Endothelial cell of umbilical vein (primary cell): ENCODE results near the gene GNB1L. TPM values are rescaled to one million over a fixed set of nuclear protein-coding genes. Genes with fewer than 3 reads are reported as not detected.

Experiments
- BruUV-seq: library from RNA; stranded (reverse); fragments of 400-500 nt; replicated peaks from 2 replicates; lab custom pipeline; 2021; lab: Mats Ljungman, UMichigan
- CTCF ChIA-PET: fragments of 300-600, 350-600 bp; sonication (Branson Sonifier 250); formaldehyde crosslinking; loops from one replicate; lab custom pipeline; 2021; ENCODE audit warnings: antibody characterized with exemption, inconsistent platforms; lab: Charles Lee
- POLR2A ChIA-PET: fragments of 300-600, 350-600 bp; sonication (Branson Sonifier 250); formaldehyde crosslinking; loops from one replicate; lab custom pipeline; 2021; ENCODE audit warnings: antibody characterized with exemption, inconsistent platforms; lab: Charles Lee
- DNase-seq: peaks from one replicate; pipeline ENCODE4 v3.0.0-alpha.2; 2011; ENCODE audit warnings: low read depth, low spot score
- FAIRE-seq: peaks from 2 replicates; lab custom pipeline; 2011; peaks lifted over from hg19 to GRCh38; lab: Jason Lieb, UNC
- H2AFZ ChIP-seq: 2 replicates; pipeline ENCODE4 v1.6.0; 2012; ENCODE audit warnings: low read depth, low read length, control low read depth, inconsistent platforms
- H3K27ac ChIP-seq: 2 replicates; pipeline ENCODE4 v1.5.1; 2011; ENCODE audit warnings: low read depth, mild to moderate bottlenecking, control low read depth, low read length, moderate library complexity; ENCODE audit not compliant: insufficient read depth
- H3K27me3 ChIP-seq, 2 experiments: 2 replicates each; pipeline versions ENCODE4 v1.6.0 to v1.6.1; 2011; ENCODE audit warnings: low read length in 2 of 2, mixed read lengths in 1 of 2; ENCODE audit not compliant: control insufficient read depth in 2 of 2, insufficient read depth in 2 of 2
- H3K36me3 ChIP-seq, 2 experiments: 2 replicates in 1 of 2; 3 replicates in 1 of 2; pipeline ENCODE4 v1.5.1; 2011; ENCODE audit warnings: low read length in 2 of 2, mild to moderate bottlenecking in 1 of 2, moderate library complexity in 1 of 2; ENCODE audit not compliant: control insufficient read depth in 2 of 2, insufficient read depth in 2 of 2; ENCODE audit errors: extremely low read depth in 1 of 2
- H3K4me1 ChIP-seq: 3 replicates; pipeline ENCODE4 v1.5.1; 2011; ENCODE audit warnings: mild to moderate bottlenecking, low read length; ENCODE audit not compliant: control insufficient read depth, insufficient read depth; ENCODE audit errors: extremely low read depth
- H3K4me2 ChIP-seq: 2 replicates; pipeline ENCODE4 v1.6.1; 2011; ENCODE audit warnings: low read length, control low read depth, mixed read lengths; ENCODE audit not compliant: insufficient read depth
- H3K4me3 ChIP-seq, 3 experiments: fragments of 200-600 bp in 1 of 3; sonication (generic), shearing (Covaris generic) in 1 of 3; replicated peaks in 1 of 3; 2 replicates each; pipeline ENCODE4 v1.5.1; 2011 to 2016; ENCODE audit warnings: control low read depth in 3 of 3, low read length in 3 of 3, mild to moderate bottlenecking in 2 of 3, inconsistent platforms in 1 of 3, low read depth in 1 of 3, moderate library complexity in 1 of 3; ENCODE audit not compliant: insufficient read depth in 1 of 3
- H3K79me2 ChIP-seq: 2 replicates; pipeline ENCODE4 v1.6.0; 2012; ENCODE audit warnings: low read length, inconsistent platforms; ENCODE audit not compliant: control insufficient read depth, insufficient read depth
- H3K9ac ChIP-seq: replicated peaks from 2 replicates; pipeline ENCODE3; 2011; ENCODE audit warnings: low read length, control low read depth; ENCODE audit not compliant: insufficient read depth; ENCODE audit errors: extremely low read depth
- H3K9me1 ChIP-seq: replicated peaks from 3 replicates; pipeline ENCODE4 v1.6.0; 2011; ENCODE audit warnings: mild to moderate bottlenecking, low read length; ENCODE audit not compliant: control insufficient read depth, insufficient read depth; ENCODE audit errors: extremely low read depth
- H3K9me3 ChIP-seq: replicated peaks from 2 replicates; pipeline ENCODE4 v1.5.1; 2012; ENCODE audit warnings: low read length, inconsistent platforms; ENCODE audit not compliant: control insufficient read depth, insufficient read depth
- H4K20me1 ChIP-seq: replicated peaks from 2 replicates; pipeline ENCODE3; 2011; ENCODE audit warnings: mild to moderate bottlenecking, low read length; ENCODE audit not compliant: control insufficient read depth, insufficient read depth; ENCODE audit errors: extremely low read depth
- CTCF ChIP-seq, 2 donors: IDR thresholded peaks; 1 replicate in 1 of 2; 2 replicates in 1 of 2; pipeline ENCODE4 v1.5.1; 2011; ENCODE audit warnings: low read length in 2 of 2, mild to moderate bottlenecking in 2 of 2, moderate library complexity in 2 of 2, control low read depth in 1 of 2, inconsistent platforms in 1 of 2, low read depth in 1 of 2; ENCODE audit not compliant: insufficient read depth in 1 of 2; ENCODE audit errors: extremely low read depth in 1 of 2
- EZH2 ChIP-seq: IDR thresholded peaks from 2 replicates; pipeline ENCODE4 v1.6.1; 2012; ENCODE audit warnings: borderline replicate concordance, low read depth, mild to moderate bottlenecking, moderate library complexity, low read length, inconsistent platforms; ENCODE audit not compliant: severe bottlenecking
- FOS ChIP-seq: IDR thresholded peaks from 2 replicates; pipeline ENCODE4 v1.6.1; 2011; ENCODE audit warnings: mild to moderate bottlenecking, low read length, moderate library complexity, borderline replicate concordance; ENCODE audit not compliant: insufficient read depth
- GATA2 ChIP-seq: IDR thresholded peaks from 2 replicates; pipeline ENCODE4 v1.7.0; 2011; ENCODE audit warnings: low read depth, mild to moderate bottlenecking, moderate library complexity, mixed read lengths, low read length; ENCODE audit not compliant: insufficient read length, insufficient read depth
- JUN ChIP-seq: IDR thresholded peaks from 2 replicates; pipeline ENCODE4 v1.6.1; 2011; ENCODE audit warnings: borderline replicate concordance, low read depth; ENCODE audit not compliant: insufficient read length, insufficient read depth
- MYC ChIP-seq: IDR thresholded peaks from one replicate; pipeline ENCODE4 v1.6.1; 2011; ENCODE audit warnings: mild to moderate bottlenecking, low read depth, low read length
- POLR2A ChIP-seq: IDR thresholded peaks from 2 replicates; pipeline ENCODE4 v1.6.1; 2012; ENCODE audit warnings: low read depth, mild to moderate bottlenecking, control low read depth, low read length
- POLR2AphosphoS5 ChIP-seq: IDR thresholded peaks from 2 replicates; pipeline ENCODE4 v1.6.1; 2012; ENCODE audit warnings: low read depth, mild to moderate bottlenecking, control low read depth, low read length, moderate library complexity; ENCODE audit not compliant: insufficient read depth
- dilution Hi-C: fragments of 300-500 bp; cut with MboI; formaldehyde crosslinking; loops from one replicate; pipeline ENCODE4 v1.15.0; 2019; ENCODE audit warnings: low sequenced_read_pairs; ENCODE audit not compliant: extremely low pct_ligation_motif_present
- intact Hi-C: fragments of 100-400 bp; cut with micrococcal nuclease; formaldehyde crosslinking; loops from one replicate; pipeline ENCODE4 v1.10.0; 2022
- polyA plus RNA-seq, 4 experiments: library from polyadenylated mRNA; depleted of rRNA in 3 of 4; stranded (reverse) in 3 of 4; unstranded in 1 of 4; fragments of >200 nt; gene quantifications; 2 replicates each; pipeline versions ENCODE4 v1.2.1 to v1.2.3, GENCODE V29; 2011 to 2012; ENCODE audit warnings: missing spikeins in 1 of 4
- total RNA-seq: library from RNA; stranded (reverse); gene quantifications from 2 replicates; pipeline ENCODE4 v1.2.3, GENCODE V29; 2021
- TF ChIP-seq, protein P1 (sequence below): IDR thresholded peaks from 2 replicates; pipeline ENCODE4 v1.6.1; 2011; ENCODE audit not compliant: insufficient read depth, insufficient read length

The GNB1L gene
- total and polyA plus RNA-seq, 2 donors (not counting 3 experiments of a cell fraction or from before 2014, with no cell fraction given) = 5.4 to 5.9 TPM

DNA sequence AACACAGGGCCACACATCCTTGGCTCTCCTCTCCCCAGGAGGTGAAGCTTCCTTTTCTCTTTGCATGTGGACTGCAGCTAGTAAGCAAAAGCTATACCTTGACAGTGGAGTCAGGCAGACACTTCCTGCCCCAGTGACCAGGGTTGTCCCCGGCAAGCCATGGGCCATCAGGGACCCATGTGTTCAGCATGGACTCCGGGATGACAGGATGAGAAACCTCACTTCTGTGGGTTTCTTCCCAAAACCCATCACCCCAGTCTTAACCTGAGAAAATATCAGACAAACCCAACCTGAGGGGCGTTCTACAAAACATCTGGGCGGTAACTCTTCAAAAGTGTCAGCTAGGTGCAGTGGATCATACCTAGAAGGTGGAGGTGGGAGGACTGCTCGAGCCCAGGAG, 40.2 kb downstream of the GNB1L start:
- DNase-seq = no peak
- no peak for FAIRE-seq
- H3K36me3 ChIP-seq = no peaks in the 10 kb centered on the region
- no peaks in the 10 kb centered on the region for H3K9me3 ChIP-seq
- no peak overlapping the region for H3K4me3 ChIP-seq
- no peak overlapping the region for H3K9ac ChIP-seq
- H3K79me2 ChIP-seq = no peaks in the 10 kb centered on the region
- no peak overlapping the region for H2AFZ ChIP-seq
- no peaks in the 10 kb centered on the region for H4K20me1 ChIP-seq
- no peaks in the 10 kb centered on the region for H3K9me1 ChIP-seq
- ChIA-PET CTCF (interaction anchor here (0.9 to 1.4 kb wide), 4 partner anchors 8 to 96 kb away, joined by 3 to 4 read pairs (median 4); no protein-coding TSS in a partner anchor), POLR2A (no interaction called here)
- TF ChIP-seq, protein P1, sequence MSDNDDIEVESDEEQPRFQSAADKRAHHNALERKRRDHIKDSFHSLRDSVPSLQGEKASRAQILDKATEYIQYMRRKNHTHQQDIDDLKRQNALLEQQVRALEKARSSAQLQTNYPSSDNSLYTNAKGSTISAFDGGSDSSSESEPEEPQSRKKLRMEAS = no peak
- TF ChIP-seq EZH2 (no peak), GATA2 (no peak), JUN (no peak), POLR2AphosphoS5 (no peak), CTCF (IDR thresholded peaks at IDR 0.05; ENCODE audit: extremely low read depth in 1 of 2, insufficient read depth in 1 of 2, low read depth in 1 of 2, low read length in 2 of 2) (no peak), MYC (no peak), FOS (no peak), POLR2A (no peak)
- no peaks in the 10 kb centered on the region for H3K27me3 ChIP-seq
- H3K4me1 ChIP-seq = no peaks in the 10 kb centered on the region
- no peak overlapping the region for H3K4me2 ChIP-seq
- intact Hi-C loops (no loop called here), dilution Hi-C loops (no loop called here)
- no peak overlapping the region for H3K27ac ChIP-seq
- BruUV-seq = no TSS peak
